ENCODE data around the gene PDLIM5. TPM values are rescaled to one million over a fixed set of nuclear protein-coding genes. Genes with fewer than 3 reads are reported as not detected.

Gene PDLIM5
- polyA plus RNA-seq, 1 donor (not counting 4 experiments of a cell fraction or from before 2014, with no cell fraction given), result 112 TPM

DNA sequence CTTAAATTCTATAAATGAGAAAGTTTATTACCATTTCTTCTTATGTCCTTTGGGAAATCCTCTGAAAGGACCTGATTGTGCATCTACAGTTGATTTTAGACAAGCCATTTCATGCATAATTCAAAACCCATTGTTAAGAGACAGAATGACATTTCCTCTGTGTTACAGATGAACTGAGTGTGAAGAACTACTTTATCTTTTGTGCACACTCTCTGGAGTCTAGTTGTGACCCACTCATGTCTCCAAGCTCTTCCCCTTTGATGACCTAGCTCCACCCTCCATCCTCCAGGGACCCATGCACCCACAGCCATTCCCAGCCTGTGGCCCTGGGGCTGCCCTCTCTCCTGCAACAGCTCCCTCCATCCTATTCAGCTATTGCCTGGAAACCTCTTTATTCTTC, 248.6 kb downstream of the PDLIM5 start:
- no peak overlapping the region for H2AFZ ChIP-seq (ENCODE audit: control insufficient read depth, low read length)
- dilution Hi-C loops (cut with MboI; ENCODE audit: extremely low pct_ligation_motif_present, low sequenced_read_pairs), result no loop called here
- no peak for FAIRE-seq

DNA sequence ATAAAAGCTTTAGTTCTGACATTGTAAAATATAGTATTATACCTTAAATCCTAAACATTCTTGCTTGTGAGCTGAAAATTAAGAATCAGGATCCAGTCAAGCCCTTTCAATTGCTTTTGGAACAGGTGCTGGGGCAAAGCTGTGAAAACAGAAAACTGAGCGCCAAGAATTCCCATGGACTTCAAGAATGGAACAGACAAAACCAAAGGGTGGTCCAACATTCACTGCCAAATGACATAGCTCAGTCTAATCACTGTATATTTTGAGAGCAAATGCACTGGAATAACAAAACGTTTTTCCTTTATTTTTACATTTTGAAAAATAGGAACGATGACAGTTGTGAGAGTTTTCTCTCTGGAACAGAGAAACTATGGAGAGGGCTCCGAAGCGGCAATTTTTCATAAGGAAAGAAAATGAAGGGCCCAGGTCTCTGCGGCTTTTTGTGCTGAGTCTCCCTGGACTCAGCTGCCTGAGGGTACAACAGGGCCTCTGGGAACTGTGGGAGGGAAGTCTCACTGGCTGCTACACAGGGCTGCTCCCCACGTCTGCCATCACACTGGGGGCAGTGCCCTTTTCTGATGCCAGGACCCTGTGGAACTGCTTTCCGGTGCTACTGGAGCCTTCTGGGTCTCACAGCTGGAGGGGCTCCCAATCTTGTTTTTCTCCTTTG, 250.0 kb downstream of the PDLIM5 start:
- no peaks in the 10 kb centered on the region for H3K36me3 ChIP-seq (ENCODE audit: control insufficient read depth in 2 of 2, extremely low read depth in 1 of 2, insufficient read depth in 2 of 2, low read length in 2 of 2)
- H3K27ac ChIP-seq (ENCODE audit: control insufficient read depth, insufficient read depth, low read length), result no peak overlapping the region
- no peak overlapping the region for H3K4me2 ChIP-seq (ENCODE audit: control insufficient read depth, extremely low read depth, insufficient read depth, low read depth, low read length)
- H3K27me3 ChIP-seq (ENCODE audit: control insufficient read depth, extremely low read depth, insufficient read depth, low read length), result no peaks in the 10 kb centered on the region
- no peaks in the 10 kb centered on the region for H4K20me1 ChIP-seq (ENCODE audit: control insufficient read depth, extremely low read depth, insufficient read depth, low read length)
- H3K4me1 ChIP-seq (ENCODE audit: control insufficient read depth, extremely low read depth, insufficient read depth, low read length), result no peaks in the 10 kb centered on the region
- no peak for TF ChIP-seq EZH2 (IDR thresholded peaks at IDR 0.05; ENCODE audit: low read length)
- TF ChIP-seq, protein P1, sequence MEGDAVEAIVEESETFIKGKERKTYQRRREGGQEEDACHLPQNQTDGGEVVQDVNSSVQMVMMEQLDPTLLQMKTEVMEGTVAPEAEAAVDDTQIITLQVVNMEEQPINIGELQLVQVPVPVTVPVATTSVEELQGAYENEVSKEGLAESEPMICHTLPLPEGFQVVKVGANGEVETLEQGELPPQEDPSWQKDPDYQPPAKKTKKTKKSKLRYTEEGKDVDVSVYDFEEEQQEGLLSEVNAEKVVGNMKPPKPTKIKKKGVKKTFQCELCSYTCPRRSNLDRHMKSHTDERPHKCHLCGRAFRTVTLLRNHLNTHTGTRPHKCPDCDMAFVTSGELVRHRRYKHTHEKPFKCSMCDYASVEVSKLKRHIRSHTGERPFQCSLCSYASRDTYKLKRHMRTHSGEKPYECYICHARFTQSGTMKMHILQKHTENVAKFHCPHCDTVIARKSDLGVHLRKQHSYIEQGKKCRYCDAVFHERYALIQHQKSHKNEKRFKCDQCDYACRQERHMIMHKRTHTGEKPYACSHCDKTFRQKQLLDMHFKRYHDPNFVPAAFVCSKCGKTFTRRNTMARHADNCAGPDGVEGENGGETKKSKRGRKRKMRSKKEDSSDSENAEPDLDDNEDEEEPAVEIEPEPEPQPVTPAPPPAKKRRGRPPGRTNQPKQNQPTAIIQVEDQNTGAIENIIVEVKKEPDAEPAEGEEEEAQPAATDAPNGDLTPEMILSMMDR (optimal IDR thresholded peaks at IDR 0.05 in 1 of 3, IDR thresholded peaks at IDR 0.05 in 1 of 3, conservative IDR thresholded peaks at IDR 0.05 in 1 of 3; ENCODE audit: extremely low read depth in 1 of 3, insufficient read depth in 2 of 3, low read length in 3 of 3), result no peak
- H2AFZ ChIP-seq (ENCODE audit: control insufficient read depth, low read length), result no peak overlapping the region
- no peaks in the 10 kb centered on the region for H3K79me2 ChIP-seq (ENCODE audit: control insufficient read depth, insufficient read depth, low read length)
- no peak overlapping the region for H3K4me3 ChIP-seq (ENCODE audit: control insufficient read depth in 2 of 3, extremely low read depth in 1 of 3, insufficient read depth in 2 of 3, low read depth in 1 of 3, low read length in 3 of 3)
- H3K9ac ChIP-seq (ENCODE audit: control insufficient read depth, extremely low read depth, insufficient read depth, low read length), result no peak overlapping the region
- no peaks in the 10 kb centered on the region for H3K9me3 ChIP-seq (ENCODE audit: control insufficient read depth, low read depth, low read length)
- FAIRE-seq, result no peak
- no peaks in the 10 kb centered on the region for H3K9me1 ChIP-seq (ENCODE audit: control insufficient read depth, extremely low read depth, insufficient read depth, low read length)
- dilution Hi-C loops (cut with MboI; ENCODE audit: extremely low pct_ligation_motif_present, low sequenced_read_pairs), result no loop called here
- no peak for DNase-seq (ENCODE audit: low read depth, low spot score)

More for the DNA sequence above, 248.6 kb downstream of the PDLIM5 start:
- Histone ChIP-seq H3K27me3 (ENCODE audit: control insufficient read depth, extremely low read depth, insufficient read depth, low read length) (no peaks in the 10 kb centered on the region), H4K20me1 (ENCODE audit: control insufficient read depth, extremely low read depth, insufficient read depth, low read length) (no peaks in the 10 kb centered on the region), H3K79me2 (ENCODE audit: control insufficient read depth, insufficient read depth, low read length) (no peaks in the 10 kb centered on the region), H3K4me3 (ENCODE audit: control insufficient read depth in 2 of 3, extremely low read depth in 1 of 3, insufficient read depth in 2 of 3, low read depth in 1 of 3, low read length in 3 of 3) (no peak overlapping the region), H3K9me3 (ENCODE audit: control insufficient read depth, low read depth, low read length) (no peaks in the 10 kb centered on the region), H3K9ac (ENCODE audit: control insufficient read depth, extremely low read depth, insufficient read depth, low read length) (no peak overlapping the region), H3K4me2 (ENCODE audit: control insufficient read depth, extremely low read depth, insufficient read depth, low read depth, low read length) (no peak overlapping the region), H3K27ac (ENCODE audit: control insufficient read depth, insufficient read depth, low read length) (no peak overlapping the region), H3K36me3 (ENCODE audit: control insufficient read depth in 2 of 2, extremely low read depth in 1 of 2, insufficient read depth in 2 of 2, low read length in 2 of 2) (no peaks in the 10 kb centered on the region), H3K4me1 (ENCODE audit: control insufficient read depth, extremely low read depth, insufficient read depth, low read length) (no peaks in the 10 kb centered on the region), H3K9me1 (ENCODE audit: control insufficient read depth, extremely low read depth, insufficient read depth, low read length) (no peaks in the 10 kb centered on the region)
- DNase-seq (ENCODE audit: low read depth, low spot score), result no peak
- TF ChIP-seq EZH2 (IDR thresholded peaks at IDR 0.05; ENCODE audit: low read length), result no peak
- TF ChIP-seq, protein P1 (optimal IDR thresholded peaks at IDR 0.05 in 1 of 3, IDR thresholded peaks at IDR 0.05 in 1 of 3, conservative IDR thresholded peaks at IDR 0.05 in 1 of 3; ENCODE audit: extremely low read depth in 1 of 3, insufficient read depth in 2 of 3, low read length in 3 of 3), result no peak
